ENCODE results near the gene RRP1B. TPM values are rescaled to one million over a fixed set of nuclear protein-coding genes. Genes with fewer than 3 reads are reported as not detected.

Gene RRP1B
- total RNA-seq, 6 experiments from 2014 or later: 8.0 to 17.0 (median 9.8) TPM

DNA sequence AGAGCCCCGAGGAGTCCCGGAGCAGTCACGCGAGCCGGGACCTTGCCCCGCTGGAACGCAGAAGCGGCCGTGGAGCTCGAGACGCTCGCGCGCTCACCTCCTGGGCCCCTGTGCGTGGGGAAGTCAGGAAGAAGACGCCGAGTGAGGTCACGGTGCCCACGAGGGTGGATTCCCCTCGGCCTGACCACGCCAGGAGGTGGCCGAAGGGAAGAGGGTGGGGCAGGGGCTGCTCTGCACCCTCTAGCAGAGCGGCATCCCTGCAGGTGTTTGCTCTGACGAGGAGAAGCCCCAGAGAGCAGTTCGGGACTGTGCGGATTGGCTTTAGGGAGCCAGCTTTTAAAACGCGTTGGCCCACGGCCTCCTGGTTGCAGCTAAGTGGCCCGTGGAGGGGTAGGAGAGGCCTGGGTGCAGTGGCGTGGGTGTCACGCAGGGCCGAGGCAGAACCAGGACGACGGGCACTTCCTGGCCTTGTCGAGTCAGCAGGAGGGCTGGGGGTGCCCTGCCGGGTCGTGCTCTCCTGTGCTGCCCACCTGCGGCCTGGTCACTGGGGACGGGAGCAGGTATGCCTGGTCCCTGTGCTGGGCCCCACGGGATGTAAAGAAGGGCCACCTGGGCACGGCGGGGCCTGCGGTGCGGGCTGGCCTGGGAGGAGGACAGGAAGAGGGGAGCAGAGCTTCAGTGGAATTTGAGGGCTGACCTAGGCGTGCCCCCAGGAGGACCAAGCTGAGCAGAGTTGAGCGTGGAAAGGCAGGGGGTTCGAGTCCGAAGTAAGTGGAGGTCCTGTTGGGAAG lies 60.6 kb downstream of the RRP1B start:
- intact Hi-C loops (cut with DNase I): loop anchor here in 1 of 2 donors (10.0 kb wide), 1 partner anchor 55 kb away; no protein-coding TSS in a partner anchor
- Histone ChIP-seq H3K4me1 (peaks cover 0 to 22% (median 10%) of the 10 kb centered on the region in 4 donors), H3K27ac (peak overlapping the region; percentile 87 to 94 (median 94)), H3K9me3 (no peaks in the 10 kb centered on the region), H3K4me3 (peak overlapping the region; percentile 90 to 97 (median 95)), H3K36me3 (peaks cover 0 to 7% (median 2%) of the 10 kb centered on the region in 4 donors), H3K27me3 (no peaks in the 10 kb centered on the region)
- ATAC-seq (peak; percentile 5 to 24 (median 14)), DNase-seq (peak in 1 of 3 donors; percentile 55)
- TF ChIP-seq POLR2A (IDR thresholded peaks at IDR 0.05): no peak
- TF ChIP-seq, protein P1, sequence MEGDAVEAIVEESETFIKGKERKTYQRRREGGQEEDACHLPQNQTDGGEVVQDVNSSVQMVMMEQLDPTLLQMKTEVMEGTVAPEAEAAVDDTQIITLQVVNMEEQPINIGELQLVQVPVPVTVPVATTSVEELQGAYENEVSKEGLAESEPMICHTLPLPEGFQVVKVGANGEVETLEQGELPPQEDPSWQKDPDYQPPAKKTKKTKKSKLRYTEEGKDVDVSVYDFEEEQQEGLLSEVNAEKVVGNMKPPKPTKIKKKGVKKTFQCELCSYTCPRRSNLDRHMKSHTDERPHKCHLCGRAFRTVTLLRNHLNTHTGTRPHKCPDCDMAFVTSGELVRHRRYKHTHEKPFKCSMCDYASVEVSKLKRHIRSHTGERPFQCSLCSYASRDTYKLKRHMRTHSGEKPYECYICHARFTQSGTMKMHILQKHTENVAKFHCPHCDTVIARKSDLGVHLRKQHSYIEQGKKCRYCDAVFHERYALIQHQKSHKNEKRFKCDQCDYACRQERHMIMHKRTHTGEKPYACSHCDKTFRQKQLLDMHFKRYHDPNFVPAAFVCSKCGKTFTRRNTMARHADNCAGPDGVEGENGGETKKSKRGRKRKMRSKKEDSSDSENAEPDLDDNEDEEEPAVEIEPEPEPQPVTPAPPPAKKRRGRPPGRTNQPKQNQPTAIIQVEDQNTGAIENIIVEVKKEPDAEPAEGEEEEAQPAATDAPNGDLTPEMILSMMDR (IDR thresholded peaks at IDR 0.05): no peak
- WGBS (ENCODE audit: insufficient coverage, low coverage, low lambda C conversion rate, missing lambda C conversion rate): 2% methylated on average over 19 of the region's 49 CpGs

DNA sequence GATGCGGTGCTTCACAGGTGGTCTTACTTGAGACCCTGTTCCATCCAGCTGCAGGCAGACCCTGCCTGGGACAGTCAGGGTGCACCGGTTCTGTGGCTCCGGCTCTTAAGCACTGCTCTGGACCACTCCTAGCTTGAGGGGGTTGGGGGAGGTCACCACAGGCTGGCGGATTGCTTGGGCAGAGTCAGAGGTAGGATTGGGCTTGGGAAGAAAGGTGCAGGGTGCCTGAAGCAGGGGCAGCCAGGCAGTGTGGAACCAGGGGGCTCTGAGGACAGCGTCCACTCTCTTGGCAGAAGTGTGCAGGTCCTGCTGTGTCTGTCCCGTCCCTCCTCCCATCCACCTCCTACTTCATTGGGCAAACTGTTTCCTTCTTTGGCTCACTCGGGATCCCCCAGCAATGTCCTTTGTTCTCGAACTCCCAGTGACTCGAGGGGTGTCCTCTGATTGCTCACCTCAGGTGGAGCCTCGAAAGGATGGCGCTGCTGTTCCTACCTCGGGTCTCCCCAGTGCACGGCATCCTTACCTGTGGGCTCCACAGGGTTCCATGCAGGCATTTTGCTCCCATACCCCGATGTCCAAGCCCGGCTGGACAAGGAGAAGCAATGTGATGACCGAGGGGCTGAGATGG lies 61.3 kb downstream of the RRP1B start:
- TF ChIP-seq POLR2A (IDR thresholded peaks at IDR 0.05): no peak
- TF ChIP-seq, protein P1 (IDR thresholded peaks at IDR 0.05): no peak
- H3K36me3 ChIP-seq: peaks cover 0 to 7% (median 2%) of the 10 kb centered on the region in 4 donors
- H3K27ac ChIP-seq: no peak overlapping the region
- DNase-seq (no peak), ATAC-seq (no peak)
- H3K27me3 ChIP-seq: no peaks in the 10 kb centered on the region
- peaks cover 0 to 29% (median 16%) of the 10 kb centered on the region in 4 donors for H3K4me1 ChIP-seq
- WGBS (ENCODE audit: insufficient coverage, low coverage, low lambda C conversion rate, missing lambda C conversion rate): 59% methylated on average over 5 of the region's 16 CpGs
- intact Hi-C loops (cut with DNase I): no loop called here
- no peaks in the 10 kb centered on the region for H3K9me3 ChIP-seq
- H3K4me3 ChIP-seq: peak overlapping the region; percentile 90 to 97 (median 95)

GRCh38 chr21:43721206-43721605 lies 61.8 kb downstream of the RRP1B start:
- Histone ChIP-seq H3K4me1 (peaks cover 0 to 34% (median 19%) of the 10 kb centered on the region in 4 donors), H3K36me3 (peaks cover 0 to 7% (median 2%) of the 10 kb centered on the region in 4 donors), H3K4me3 (no peak overlapping the region), H3K27me3 (no peaks in the 10 kb centered on the region), H3K9me3 (no peaks in the 10 kb centered on the region), H3K27ac (no peak overlapping the region)
- TF ChIP-seq, protein P1 (IDR thresholded peaks at IDR 0.05): no peak
- intact Hi-C loops (cut with DNase I): no loop called here
- DNase-seq (no peak), ATAC-seq (no peak)
- 100% methylated on average over 2 of the region's 4 CpGs for WGBS (ENCODE audit: insufficient coverage, low coverage, low lambda C conversion rate, missing lambda C conversion rate)

DNA sequence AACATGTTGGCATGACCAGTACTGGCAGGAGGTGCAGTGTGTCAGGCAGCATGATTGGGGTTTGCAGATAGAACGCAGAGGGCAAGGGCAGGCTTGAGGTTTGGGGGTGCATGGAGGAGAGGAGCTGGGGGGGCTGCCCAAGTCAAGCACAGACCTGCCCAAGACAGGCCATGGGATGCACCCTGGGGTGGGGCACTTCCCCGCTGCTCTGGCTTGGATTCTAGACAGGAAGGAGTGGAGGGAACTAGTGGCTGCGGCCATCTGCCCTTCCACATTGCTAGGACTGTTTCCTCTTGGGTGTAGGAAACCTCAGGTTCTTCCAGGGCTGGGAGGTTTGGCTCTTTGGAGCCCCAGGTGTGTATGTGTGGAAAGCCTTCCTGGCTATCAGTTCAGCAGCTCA lies 62.6 kb downstream of the RRP1B start:
- ATAC-seq (no peak), DNase-seq (no peak)
- peaks cover 0 to 41% (median 25%) of the 10 kb centered on the region in 4 donors for H3K4me1 ChIP-seq
- no peak overlapping the region for H3K27ac ChIP-seq
- H3K4me3 ChIP-seq: no peak overlapping the region
- WGBS (ENCODE audit: insufficient coverage, low coverage, low lambda C conversion rate, missing lambda C conversion rate): 86% methylated on average over 1 of the region's 3 CpGs
- TF ChIP-seq, protein P1 (IDR thresholded peaks at IDR 0.05): no peak
- no peak for TF ChIP-seq POLR2A (IDR thresholded peaks at IDR 0.05)
- H3K36me3 ChIP-seq: peaks cover 0 to 7% (median 2%) of the 10 kb centered on the region in 4 donors
- no peaks in the 10 kb centered on the region for H3K27me3 ChIP-seq
- H3K9me3 ChIP-seq: no peaks in the 10 kb centered on the region
- intact Hi-C loops (cut with DNase I): no loop called here

Measured in right lobe of liver (tissue), 6 donors.